Measurements from ENCODE around the gene FSHR.
A peak's percentile ranks its signal among the peaks of the same experiment; 100 is the strongest.

The FSHR gene

DNA sequence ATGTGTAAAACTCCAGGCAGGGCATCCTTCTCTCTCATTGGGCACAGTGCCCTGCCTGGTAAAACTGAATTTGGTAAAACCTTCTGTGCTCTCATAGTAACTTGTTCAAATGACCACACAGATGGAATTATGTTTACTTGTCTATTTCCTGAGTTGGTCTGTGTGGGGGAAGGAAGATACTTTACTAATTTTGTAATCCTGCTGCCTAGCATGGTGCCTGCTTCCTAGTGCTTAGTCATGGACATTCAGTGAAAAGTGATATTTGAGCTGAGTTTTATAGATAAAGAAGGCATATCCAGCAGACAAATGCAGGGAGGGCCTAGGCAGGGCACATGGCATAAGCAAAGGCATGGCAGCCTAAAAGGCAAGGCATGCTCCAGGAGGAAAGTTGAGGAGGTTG is 199.4 kb downstream of the FSHR start:
- no peak for DNase-seq (ENCODE audit: low spot score)

- DNase-seq (ENCODE audit: low spot score), result no peak
These were observed 200.0 kb downstream of the FSHR start for GRCh38 chr2:48954311-48954710.

DNA sequence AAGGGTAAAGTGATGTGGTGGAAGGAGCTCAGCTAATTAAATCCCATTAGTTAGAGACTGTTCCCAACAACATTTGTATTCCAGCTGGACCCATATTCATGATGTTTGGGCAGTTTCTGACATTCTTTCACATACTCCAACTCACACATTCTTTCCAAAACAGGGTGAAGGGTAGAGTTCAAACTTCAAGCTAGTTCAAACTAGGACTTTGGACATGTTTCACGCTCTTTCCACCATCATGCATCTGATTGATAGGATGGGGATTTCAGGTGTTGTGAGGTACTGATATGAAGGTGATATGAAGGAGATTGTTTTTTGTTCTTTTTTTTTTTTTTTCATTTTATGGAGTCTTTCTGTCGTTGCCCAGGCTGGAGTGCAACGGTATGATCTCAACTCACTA is 201.7 kb downstream of the FSHR start:
- no peak for DNase-seq (ENCODE audit: low spot score)

GRCh38 chr2:48952143-48952542 is 202.2 kb downstream of the FSHR start:
- DNase-seq (ENCODE audit: low spot score), result no peak

DNA sequence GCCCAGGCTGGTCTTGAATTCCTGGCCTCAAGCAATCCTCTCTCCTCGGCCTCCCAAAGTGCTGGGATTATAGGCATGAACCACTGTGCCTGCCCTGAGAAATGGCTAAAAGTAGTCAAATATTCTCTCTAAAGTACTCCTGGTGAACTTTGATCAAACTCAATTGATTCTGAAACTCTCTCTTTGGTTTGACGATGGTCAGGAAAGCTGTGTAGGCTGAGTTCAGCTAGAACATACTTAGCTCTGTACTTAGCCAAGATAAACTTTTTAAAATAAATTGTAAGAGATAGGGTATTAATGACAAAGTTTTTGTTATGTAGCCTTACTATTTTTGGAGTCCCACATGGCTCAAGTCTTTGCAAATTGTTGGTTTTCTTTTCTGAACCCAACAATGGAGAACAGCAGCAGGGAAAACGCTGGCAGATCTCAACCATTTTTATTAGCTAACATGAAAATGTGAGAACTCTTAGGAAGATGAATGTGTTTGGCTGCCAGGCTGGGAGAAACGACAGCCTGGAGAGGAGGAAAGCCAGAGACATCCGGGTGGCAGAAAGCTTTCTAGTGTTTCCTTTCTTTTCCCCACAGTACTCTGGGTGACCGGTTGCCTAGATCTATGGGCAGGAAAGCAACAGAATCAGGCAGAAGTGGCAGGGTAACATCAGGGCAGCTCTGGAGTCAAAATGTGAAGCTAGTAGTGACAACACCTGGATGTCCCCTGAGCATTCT is 205.8 kb downstream of the FSHR start:
- DNase-seq (ENCODE audit: low spot score), result no peak

DNA sequence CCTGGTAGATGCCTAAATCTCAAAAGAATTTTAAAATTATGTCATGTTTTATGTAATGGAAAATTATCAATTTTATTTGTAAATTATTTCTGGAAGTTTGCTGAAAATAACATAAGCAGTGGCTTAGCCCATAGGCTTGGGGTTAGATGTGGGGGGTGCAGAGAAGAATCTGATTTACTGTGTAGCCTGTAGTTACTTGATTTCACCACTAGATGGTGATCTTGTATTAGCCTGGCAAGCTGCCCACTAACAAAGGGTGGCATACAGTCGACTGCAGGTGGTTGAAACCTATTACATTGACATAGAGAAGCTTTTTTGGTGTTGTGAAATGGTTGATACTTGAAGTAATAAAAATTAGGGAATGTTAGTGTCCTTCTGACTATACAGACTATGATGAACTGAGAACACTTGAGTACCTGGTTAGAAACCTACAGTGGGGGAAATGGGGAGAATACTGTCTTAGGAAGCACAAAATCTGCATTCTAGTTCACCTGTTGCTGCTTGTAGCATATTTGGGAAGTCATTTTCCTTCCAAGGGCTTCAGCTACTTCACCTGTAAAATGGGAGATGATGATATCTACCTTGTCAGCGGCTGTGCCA is 207.8 kb downstream of the FSHR start:
- DNase-seq (ENCODE audit: low spot score), result peak; percentile 54

DNA sequence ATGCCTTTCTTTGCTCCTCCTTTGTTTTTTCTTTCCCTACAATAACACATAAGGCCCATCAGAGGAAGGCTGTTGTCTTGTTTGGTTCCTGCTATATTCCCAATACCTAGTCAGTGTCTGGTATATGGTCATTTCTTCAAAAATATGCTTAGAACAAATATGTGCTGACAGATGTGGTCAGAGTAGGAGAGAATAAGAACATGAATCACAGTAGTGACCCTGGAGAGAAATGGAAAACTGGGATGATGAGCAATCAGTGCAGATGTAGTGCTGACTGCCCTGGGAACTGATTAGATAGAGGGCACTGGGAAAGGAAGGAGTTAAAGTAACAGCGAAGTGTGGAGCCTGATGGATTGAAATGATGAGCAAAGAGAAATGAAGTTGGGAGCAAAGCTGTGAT is 209.4 kb downstream of the FSHR start:
- no peak for DNase-seq (ENCODE audit: low spot score)

DNA sequence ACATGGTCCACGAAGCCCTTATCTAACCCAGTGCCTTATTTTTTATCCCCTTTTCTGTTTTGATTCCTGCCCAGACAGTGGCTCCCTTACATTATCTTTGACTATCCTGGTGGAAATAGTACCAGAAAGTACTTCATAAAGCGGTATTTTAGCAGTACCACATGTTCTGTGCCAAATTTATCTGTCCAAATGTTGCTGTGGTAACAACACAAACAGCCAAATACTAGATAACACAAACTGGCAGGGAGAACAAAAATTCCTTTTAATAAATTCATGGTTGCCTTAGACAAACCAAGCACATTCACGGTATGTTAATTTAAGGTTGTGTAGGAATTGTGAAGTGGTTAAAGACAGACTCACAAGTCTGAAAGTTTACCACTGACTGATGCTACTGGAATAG is 210.9 kb downstream of the FSHR start:
- DNase-seq (ENCODE audit: low spot score), result no peak

GRCh38 chr2:48941908-48942307 is 212.4 kb downstream of the FSHR start:
- DNase-seq (ENCODE audit: low spot score), result no peak

DNA sequence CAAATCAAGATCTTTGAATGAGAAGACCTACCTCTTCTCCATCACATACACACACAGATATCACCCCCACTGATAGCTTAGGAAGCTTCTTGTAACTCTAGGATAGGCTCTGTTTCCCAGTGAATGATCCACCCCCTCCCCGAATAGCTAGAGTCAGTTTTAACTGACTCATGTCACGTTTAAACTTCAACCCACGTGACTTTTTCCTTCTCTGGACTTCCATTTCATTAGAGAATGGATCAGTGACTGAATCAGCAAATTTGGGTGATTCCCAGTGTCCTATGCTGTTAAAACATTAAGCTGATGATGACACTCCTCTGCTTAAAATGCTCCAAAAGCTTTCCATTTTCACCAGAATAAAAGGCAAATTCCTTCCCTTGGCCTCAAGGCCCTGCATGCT is 212.9 kb downstream of the FSHR start:
- DNase-seq (ENCODE audit: low spot score), result no peak

- no peak for DNase-seq (ENCODE audit: low spot score)
These were observed 213.7 kb downstream of the FSHR start for GRCh38 chr2:48940606-48941005.

DNA sequence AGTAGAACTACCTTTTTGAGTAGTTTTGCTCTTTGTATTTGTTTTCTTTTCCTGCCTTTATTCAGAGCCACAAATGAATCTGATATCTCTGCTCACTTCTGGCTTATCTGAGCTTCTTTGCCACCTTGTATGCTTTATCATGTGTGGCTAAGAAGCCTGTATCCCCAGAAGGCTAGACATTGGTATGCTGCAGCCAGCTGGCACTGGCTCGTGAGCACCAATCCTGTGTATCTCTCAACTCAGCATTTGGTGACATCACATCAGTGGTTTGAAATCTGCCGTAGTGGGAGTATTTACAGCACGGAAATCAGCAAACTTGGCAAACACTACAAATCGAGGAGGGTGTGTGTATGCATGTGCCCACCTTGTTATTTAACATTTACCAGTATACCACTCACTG is 215.1 kb downstream of the FSHR start:
- no peak for DNase-seq (ENCODE audit: low spot score)

DNA sequence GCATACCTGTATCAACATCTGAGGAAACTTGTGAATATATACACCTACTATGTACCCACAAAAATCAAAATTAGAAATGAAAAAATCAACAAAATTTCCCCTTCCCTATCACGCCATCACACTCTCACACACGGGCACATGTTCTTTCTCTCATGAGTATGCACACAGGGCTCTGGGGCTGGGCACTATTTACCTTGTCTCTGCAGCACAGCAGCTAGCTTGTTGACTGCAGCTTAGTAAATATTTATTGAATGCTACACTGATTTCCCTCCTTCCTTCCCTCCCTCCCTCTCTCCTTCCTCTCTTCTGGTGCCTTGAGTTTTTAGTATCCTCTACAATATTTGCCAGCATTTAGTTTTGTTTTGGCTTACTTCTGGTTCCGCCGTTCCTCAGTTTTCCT is 216.1 kb downstream of the FSHR start:
- no peak for DNase-seq (ENCODE audit: low spot score)

- no peak for DNase-seq (ENCODE audit: low spot score)
These were observed 219.5 kb downstream of the FSHR start for GRCh38 chr2:48934807-48935206.

- no peak for DNase-seq (ENCODE audit: low spot score)
These were observed 220.4 kb downstream of the FSHR start for GRCh38 chr2:48933828-48934497.

GRCh38 chr2:48932667-48933066 is 221.6 kb downstream of the FSHR start:
- no peak for DNase-seq (ENCODE audit: low spot score)

- DNase-seq (ENCODE audit: low spot score), result no peak
These were observed 224.6 kb downstream of the FSHR start for GRCh38 chr2:48929571-48930301.

DNA sequence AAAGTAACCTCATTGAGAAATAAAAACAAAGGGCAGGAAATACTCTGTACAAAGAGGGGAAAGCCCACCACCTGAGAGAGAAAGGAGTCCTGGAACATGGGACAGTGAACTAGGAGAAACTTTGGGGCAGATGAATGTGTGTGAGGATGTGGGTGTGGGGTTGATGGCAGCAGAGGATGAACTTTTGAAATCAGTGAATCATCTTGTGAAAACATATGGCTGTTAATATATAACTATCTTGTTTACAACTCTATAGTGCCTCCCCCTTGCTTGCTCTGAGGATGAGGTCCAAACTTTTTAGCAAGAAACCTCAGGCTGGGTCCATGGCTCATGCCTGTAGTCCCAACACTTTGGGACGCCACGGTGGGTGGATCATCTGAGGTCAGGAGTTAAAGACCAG is 227.0 kb downstream of the FSHR start:
- no peak for DNase-seq (ENCODE audit: low spot score)

- no peak for DNase-seq (ENCODE audit: low spot score)
These were observed 238.4 kb downstream of the FSHR start for GRCh38 chr2:48915884-48916283.

- no peak for DNase-seq (ENCODE audit: low spot score)
These were observed 239.1 kb downstream of the FSHR start for GRCh38 chr2:48915227-48915626.

GRCh38 chr2:48914477-48915089 is 239.7 kb downstream of the FSHR start:
- DNase-seq (ENCODE audit: low spot score), result no peak
